Colonic mucosa (tissue), 4 donors: Measurements from ENCODE around the gene GPR139. TPM values are rescaled to one million over a fixed set of nuclear protein-coding genes. Genes with fewer than 3 reads are reported as not detected.

Experiments used
- DNase-seq: peaks from one replicate; pipeline ENCODE4 v3.0.0-alpha.2; 2020
- H3K27ac ChIP-seq: fragments of 200-600 bp; one replicate; pipeline ENCODE4 v1.8.0; 2021
- H3K27me3 ChIP-seq: fragments of 200-600 bp; one replicate; pipeline ENCODE4 v1.8.0; 2021
- H3K36me3 ChIP-seq: fragments of 200-600 bp; one replicate; pipeline ENCODE4 v1.8.0; 2021
- H3K4me1 ChIP-seq: fragments of 200-600 bp; one replicate; pipeline ENCODE4 v1.8.0; 2021; ENCODE audit warnings: mild to moderate bottlenecking
- H3K4me3 ChIP-seq: fragments of 200-600 bp; one replicate; pipeline ENCODE4 v1.8.0; 2021
- H3K9ac ChIP-seq, 2 donors: one replicate each; pipeline ENCODE4 v1.7.0; 2013; ENCODE audit warnings: control low read depth in 2 of 2, low read depth in 2 of 2, low read length in 2 of 2
- H3K9me3 ChIP-seq: fragments of 200-600 bp; one replicate; pipeline ENCODE4 v1.8.0; 2021
- intact Hi-C: fragments of 100-400 bp; cut with DNase I; formaldehyde crosslinking; loops from one replicate; pipeline ENCODE4 v1.14.1; 2022
- total RNA-seq, 2 donors: library from RNA; stranded (reverse); fragmentation: NEBNext Ultra II Directional in 1 of 2; extraction: Animal tissue kit (Norgen Biotek cat#: 25700) in 1 of 2; gene quantifications; one replicate each; pipeline ENCODE4 v1.2.1, GENCODE V29; 2021
- TF ChIP-seq, protein P1 (sequence below): fragments of 200-600 bp; IDR thresholded peaks from one replicate; pipeline ENCODE4 v1.8.0; 2022; ENCODE audit warnings: antibody characterized with exemption, mild to moderate bottlenecking
- donor health status: healthy.
- donor health status: DM: no; HTN: no; CAD: no.
- donor health status: DM: no; HTN: no; CAD: no.

The GPR139 gene
- total RNA-seq, 2 donors from 2014 or later, result not detected

DNA sequence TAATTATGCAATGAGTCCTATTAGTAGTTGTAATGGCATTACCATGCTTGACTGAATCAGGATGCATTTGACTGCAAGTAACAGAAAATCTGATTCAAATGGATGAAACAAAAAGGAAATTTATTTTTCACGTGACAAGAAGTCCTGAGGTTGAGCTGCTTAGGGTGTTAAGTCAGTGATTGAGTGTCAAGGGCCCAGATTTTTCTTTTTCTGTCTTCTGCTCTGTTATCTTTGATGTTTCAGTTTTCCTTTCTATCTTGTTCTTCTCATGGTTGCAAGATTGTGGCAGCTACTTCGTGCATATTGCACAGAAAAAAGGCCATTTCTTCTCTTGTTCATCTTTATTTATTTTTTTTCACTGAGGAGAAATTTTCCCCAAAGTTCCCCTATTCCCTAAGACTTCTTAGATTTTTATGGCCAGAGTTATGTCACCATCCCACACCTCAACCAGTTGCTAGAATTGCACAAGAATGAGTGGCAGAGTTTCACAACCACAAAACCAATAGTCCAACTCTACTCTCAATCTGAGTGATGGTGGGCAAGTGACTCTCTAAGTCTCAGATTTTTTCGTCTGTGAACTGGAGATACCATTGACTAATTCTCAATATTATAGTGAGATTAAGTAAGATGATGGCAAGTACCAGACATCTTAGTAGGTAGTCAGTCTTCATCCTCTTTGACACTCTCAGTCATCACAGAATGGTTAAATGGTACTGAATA is 15.7 kb upstream of the GPR139 start:
- no peak for DNase-seq
- H3K4me1 ChIP-seq, result no peaks in the 10 kb centered on the region
- H3K27me3 ChIP-seq, result no peaks in the 10 kb centered on the region
- H3K36me3 ChIP-seq, result no peaks in the 10 kb centered on the region
- intact Hi-C loops, result no loop called here
- no peak overlapping the region for H3K9ac ChIP-seq
- no peaks in the 10 kb centered on the region for H3K9me3 ChIP-seq
- no peak overlapping the region for H3K4me3 ChIP-seq
- no peak overlapping the region for H3K27ac ChIP-seq
- TF ChIP-seq, protein P1, sequence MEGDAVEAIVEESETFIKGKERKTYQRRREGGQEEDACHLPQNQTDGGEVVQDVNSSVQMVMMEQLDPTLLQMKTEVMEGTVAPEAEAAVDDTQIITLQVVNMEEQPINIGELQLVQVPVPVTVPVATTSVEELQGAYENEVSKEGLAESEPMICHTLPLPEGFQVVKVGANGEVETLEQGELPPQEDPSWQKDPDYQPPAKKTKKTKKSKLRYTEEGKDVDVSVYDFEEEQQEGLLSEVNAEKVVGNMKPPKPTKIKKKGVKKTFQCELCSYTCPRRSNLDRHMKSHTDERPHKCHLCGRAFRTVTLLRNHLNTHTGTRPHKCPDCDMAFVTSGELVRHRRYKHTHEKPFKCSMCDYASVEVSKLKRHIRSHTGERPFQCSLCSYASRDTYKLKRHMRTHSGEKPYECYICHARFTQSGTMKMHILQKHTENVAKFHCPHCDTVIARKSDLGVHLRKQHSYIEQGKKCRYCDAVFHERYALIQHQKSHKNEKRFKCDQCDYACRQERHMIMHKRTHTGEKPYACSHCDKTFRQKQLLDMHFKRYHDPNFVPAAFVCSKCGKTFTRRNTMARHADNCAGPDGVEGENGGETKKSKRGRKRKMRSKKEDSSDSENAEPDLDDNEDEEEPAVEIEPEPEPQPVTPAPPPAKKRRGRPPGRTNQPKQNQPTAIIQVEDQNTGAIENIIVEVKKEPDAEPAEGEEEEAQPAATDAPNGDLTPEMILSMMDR, result no peak

DNA sequence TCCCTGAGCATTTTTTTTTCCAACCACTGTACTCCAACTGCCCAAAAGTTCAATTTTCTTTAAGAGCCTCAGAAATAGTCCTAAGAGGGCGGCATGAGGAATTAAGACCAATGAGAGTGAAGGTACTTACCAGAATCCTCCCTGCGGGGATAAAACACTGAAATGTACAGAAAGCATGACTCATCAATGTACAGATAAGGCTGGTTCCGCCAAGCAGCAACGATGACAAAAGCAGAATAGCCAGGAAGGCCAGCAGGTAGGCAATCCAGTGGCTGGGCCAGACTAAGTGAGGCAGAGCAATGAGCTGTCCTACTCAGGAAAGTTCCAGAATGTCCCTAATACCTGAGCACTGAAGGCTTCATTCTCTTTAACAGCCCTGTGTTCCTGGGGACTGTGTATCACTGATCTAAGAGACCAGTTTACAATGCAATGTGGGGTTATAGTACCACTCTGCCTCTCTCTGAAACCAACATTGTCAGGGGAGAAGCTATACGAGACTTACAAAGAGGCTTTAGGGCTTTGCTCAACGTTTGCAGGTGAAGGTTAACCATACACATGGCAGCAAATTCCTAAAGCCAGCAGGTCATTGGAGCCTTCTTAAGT is 11.0 kb upstream of the GPR139 start:
- Histone ChIP-seq H3K36me3 (no peaks in the 10 kb centered on the region), H3K27ac (no peak overlapping the region), H3K4me3 (no peak overlapping the region), H3K4me1 (no peaks in the 10 kb centered on the region), H3K9me3 (no peaks in the 10 kb centered on the region), H3K9ac (no peak overlapping the region), H3K27me3 (no peaks in the 10 kb centered on the region)
- intact Hi-C loops, result no loop called here
- TF ChIP-seq, protein P1, result no peak
- no peak for DNase-seq

GRCh38 chr16:20079106-20079505 is 5.4 kb upstream of the GPR139 start:
- Histone ChIP-seq H3K9me3 (no peaks in the 10 kb centered on the region), H3K4me1 (no peaks in the 10 kb centered on the region), H3K27me3 (no peaks in the 10 kb centered on the region), H3K36me3 (no peaks in the 10 kb centered on the region), H3K4me3 (no peak overlapping the region), H3K9ac (no peak overlapping the region), H3K27ac (no peak overlapping the region)
- intact Hi-C loops, result no loop called here
- TF ChIP-seq, protein P1, result no peak
- DNase-seq, result no peak

GRCh38 chr16:20075243-20075642 is 1.6 kb upstream of the GPR139 start:
- Histone ChIP-seq H3K9ac (no peak overlapping the region), H3K4me3 (no peak overlapping the region), H3K27ac (no peak overlapping the region), H3K4me1 (no peaks in the 10 kb centered on the region), H3K27me3 (peaks cover 9% of the 10 kb centered on the region), H3K9me3 (no peaks in the 10 kb centered on the region), H3K36me3 (no peaks in the 10 kb centered on the region)
- intact Hi-C loops, result no loop called here
- TF ChIP-seq, protein P1, result no peak
- no peak for DNase-seq

DNA sequence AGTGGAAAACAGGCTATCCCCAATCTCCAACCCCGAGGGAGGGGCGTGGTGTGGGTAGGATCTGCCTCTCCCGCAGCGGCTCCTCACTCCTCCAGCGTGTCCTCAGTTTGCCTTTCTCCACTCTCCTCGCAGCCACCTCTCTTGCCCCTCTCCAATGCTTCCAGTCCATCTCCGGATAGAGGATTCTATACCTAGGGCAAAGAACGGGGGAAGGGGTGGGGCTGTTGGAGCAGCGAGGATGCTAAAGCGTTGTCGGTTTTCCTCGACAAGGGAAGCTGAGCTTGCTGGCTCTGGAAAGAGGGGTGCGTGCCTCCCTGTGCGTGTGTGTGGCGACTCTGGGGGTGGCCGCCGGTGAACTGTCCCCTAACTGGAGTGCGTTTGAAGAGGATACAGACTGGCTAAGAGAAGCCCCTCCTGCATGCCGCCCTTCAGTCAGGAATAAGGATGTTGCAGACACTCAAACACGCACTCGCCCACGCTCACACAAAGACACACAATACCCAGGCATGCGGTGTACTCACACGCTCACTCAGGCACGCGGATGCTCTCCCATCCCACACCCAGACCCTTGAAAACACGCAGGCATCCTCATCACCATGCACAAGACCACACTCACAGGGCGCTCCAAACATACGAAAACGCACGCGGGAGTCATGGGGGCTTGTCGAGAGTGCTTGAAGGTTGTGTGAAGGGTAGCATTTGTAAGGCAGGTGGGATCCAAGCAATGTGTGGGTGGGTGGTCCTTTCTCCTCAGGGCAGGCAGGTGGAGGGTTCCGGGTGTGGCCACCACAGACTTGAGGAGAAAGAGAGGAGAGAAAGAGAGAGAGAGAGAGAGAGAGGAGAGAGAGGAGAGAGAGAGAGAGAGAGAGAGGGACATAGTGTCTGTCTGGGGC is 655 bp upstream of the GPR139 start:
- peaks cover 9% of the 10 kb centered on the region for H3K27me3 ChIP-seq
- H3K4me3 ChIP-seq, result no peak overlapping the region
- DNase-seq, result no peak
- TF ChIP-seq, protein P1, result no peak
- no peaks in the 10 kb centered on the region for H3K36me3 ChIP-seq
- H3K4me1 ChIP-seq, result no peaks in the 10 kb centered on the region
- intact Hi-C loops, result no loop called here
- no peak overlapping the region for H3K9ac ChIP-seq
- H3K9me3 ChIP-seq, result no peaks in the 10 kb centered on the region
- no peak overlapping the region for H3K27ac ChIP-seq
